Activated T-cell treated with anti-CD3 and anti-CD28 coated beads for 4 hours (primary cell): ENCODE data around the gene CEACAM6.
A peak's percentile ranks its signal among the peaks of the same experiment; 100 is the strongest.

ENCODE experiments used
- DNase-seq: peaks from one replicate; pipeline ENCODE4 v3.0.0-alpha.2; 2020

CEACAM6 gene

GRCh38 chr19:41801031-41801430 lies 45.7 kb downstream of the CEACAM6 start:
- no peak for DNase-seq

GRCh38 chr19:41801792-41802211 lies 46.5 kb downstream of the CEACAM6 start:
- DNase-seq, result no peak

GRCh38 chr19:41802770-41803169 lies 47.4 kb downstream of the CEACAM6 start:
- DNase-seq, result no peak

- no peak for DNase-seq
Measured at GRCh38 chr19:41804336-41804735, 49.0 kb downstream of the CEACAM6 start.

- DNase-seq, result no peak
Measured at GRCh38 chr19:41807176-41807575, 51.8 kb downstream of the CEACAM6 start.

- DNase-seq, result no peak
Measured at GRCh38 chr19:41808663-41809566, 53.6 kb downstream of the CEACAM6 start.

GRCh38 chr19:41810301-41810700 lies 55.0 kb downstream of the CEACAM6 start:
- DNase-seq, result no peak

- no peak for DNase-seq
Measured at GRCh38 chr19:41811036-41811435, 55.7 kb downstream of the CEACAM6 start.

GRCh38 chr19:41811981-41812380 lies 56.7 kb downstream of the CEACAM6 start:
- DNase-seq, result no peak

GRCh38 chr19:41813911-41814310 lies 58.6 kb downstream of the CEACAM6 start:
- DNase-seq, result no peak

- DNase-seq, result no peak
Measured at GRCh38 chr19:41815301-41815700, 60.0 kb downstream of the CEACAM6 start.

GRCh38 chr19:41816761-41817160 lies 61.4 kb downstream of the CEACAM6 start:
- no peak for DNase-seq

GRCh38 chr19:41821003-41821735 lies 65.8 kb downstream of the CEACAM6 start:
- DNase-seq, result peak; percentile 19
